Stimulated activated CD4-positive, alpha-beta T cell treated with anti-CD3 and anti-CD28 coated beads, Interleukin-2, amount 100 ng/mL, for 48 hours (primary cell): Measurements from ENCODE around the gene FABP2.
"Not testable (repeated sequence)": the region's sequence is repeated elsewhere in the genome, so short reads cannot be mapped to it uniquely, and the experiment has no call there.

Experiments
- DNase-seq, 2 donors: peaks; one replicate each; pipeline ENCODE4 v3.0.0-alpha.2; 2020

Gene FABP2

DNA sequence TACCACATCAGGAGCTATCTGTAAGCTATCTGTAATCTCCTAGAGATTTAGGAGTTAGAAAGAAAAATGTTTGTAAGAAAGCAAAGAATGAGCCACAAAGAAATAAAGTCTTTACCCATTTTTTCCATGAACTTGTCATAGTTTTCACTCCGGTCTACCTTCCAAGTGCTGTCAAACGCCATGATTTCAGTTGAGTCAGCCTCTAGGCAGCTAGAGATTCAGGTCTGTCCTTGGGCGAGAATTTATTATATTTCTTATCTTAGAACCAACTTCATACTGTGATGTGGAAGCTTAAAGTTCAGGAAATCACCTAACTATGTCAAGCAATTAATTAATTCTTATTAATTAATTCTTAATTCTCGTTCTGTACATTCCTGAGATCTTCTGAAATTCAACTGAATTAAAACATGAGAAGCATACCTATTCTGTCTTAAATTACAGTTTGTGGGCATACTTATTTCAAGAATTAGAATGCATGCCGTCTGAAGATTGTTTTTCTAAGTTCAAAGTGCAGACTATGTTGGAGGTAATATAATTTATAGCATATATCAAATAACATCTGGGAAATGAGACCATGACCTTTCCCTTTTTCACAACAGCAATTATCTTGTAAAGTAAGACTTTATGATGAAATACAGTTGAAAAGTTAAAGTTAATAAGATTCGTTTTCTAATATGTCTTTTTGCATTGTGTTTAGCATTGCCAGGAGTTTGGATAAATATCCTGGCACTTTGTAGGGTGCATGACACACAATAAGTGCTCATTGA, at the start of gene FABP2:
Gene FABP2, minus strand, starts transcription at position 218 of the 767 bp plus-strand sequence. Its CDS starts 36 bp downstream, at position 182.
- DNase-seq = no peak

DNA sequence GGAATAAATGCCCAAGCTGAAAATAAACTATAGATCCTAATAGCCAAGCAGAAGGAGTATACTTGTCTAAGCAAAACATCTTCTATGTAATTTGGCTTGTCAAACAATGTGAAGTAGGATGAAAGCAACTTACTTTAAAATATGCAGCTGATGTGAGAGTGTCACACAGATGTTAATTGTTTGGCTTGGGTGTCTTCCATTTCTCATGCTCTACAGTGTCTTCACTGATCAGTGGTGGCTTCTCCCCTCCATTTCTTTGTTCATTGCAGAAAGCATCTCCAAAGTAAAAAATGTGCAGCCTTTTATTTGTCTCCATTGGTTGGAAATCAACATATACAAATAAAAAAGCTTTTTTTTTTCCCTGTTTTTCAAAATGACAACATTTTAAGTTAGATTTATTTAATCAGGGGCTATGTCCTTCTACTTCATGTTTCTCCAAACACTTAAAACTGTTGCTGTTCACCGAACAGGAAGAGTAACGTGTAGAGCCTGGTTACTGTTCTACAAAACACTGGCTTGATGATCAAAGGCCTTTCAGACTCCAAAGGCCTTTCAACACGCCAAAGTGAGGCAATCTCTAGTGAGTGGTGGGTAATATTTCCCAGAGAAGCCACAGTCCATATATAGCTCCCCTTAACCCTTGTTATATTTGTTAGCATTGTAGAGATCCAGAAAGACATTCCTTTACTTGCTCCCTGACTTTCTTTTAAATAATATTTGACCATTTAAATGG, 49.2 kb upstream of the FABP2 start:
- DNase-seq = not testable (repeated sequence)

DNA sequence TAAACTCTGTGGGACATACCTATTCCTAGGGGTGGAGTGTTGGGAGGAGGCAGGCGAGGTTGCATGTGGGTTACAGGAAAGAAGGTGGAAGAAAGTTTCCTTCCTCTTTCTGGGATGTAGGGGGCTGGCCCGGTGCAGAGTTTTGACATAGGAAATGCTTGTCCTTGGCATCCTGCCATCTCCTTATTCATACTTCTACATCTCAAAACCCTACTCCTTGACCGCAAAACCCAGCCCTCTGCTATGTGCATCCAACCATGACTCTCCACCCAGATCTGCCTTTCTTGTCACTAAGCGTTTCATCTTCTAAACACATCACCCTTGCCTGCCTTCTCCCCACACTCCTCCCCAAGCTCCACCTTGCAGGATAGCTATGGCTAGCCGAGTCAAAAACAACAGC, 48.5 kb upstream of the FABP2 start:
- peak; percentile 30 to 48 for DNase-seq

DNA sequence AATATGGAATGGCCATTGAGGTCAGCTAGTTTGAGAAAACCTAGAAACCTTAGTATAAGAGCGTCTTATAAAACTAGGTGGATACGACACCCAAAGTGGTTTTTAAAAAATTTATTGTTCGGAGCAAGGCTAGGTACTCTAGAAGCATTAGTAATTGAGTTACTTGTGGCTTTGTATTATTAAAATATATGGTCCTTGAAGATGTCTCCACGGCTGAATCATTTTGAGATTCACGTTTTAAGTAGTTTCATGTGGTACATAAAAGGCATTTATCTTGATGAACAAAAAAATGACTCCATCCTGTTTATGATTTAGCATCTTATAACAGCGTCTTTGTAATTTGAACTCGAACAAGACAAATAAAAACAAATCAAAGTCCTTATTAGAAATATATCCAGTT, 44.9 kb upstream of the FABP2 start:
- DNase-seq = not testable (repeated sequence)

DNA sequence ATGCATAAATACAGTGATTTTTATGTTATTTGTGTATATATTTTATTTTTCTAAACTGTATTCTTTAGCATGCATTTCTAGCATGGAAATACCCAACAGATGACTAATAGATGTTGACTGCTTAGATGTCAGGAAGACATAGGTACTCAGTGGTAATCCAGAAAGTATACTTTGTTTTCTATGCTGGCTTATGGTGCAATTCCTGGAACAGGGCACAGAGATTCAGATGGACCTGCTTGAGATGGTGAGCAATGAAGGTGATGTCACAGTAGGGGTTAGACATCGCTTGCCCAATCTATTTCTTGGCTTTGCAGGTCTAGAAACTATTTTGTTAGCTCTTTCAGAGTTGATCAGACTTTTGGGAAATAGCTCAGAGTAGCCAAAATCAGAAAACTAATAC, 42.3 kb upstream of the FABP2 start:
- DNase-seq = not testable (repeated sequence)

DNA sequence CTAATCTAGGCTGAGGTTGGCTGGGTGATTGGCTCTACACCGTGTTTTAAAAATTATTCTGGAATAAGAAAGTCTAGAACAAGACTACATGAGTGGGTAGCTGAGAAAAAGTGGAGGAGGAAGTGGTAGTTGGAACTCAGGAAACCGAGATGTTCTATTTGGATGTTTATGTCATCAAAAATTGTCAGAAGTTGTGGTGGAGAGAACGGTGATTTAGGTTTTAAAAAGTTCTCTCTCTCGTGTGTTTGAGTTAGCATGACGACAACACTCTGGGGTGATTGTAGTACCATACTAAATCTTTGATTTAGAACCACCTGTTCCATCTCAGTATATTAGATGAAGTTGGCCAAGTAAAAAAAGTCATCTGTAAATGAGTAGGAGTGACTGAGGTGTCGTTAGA, 41.4 kb upstream of the FABP2 start:
- not testable (repeated sequence) for DNase-seq

DNA sequence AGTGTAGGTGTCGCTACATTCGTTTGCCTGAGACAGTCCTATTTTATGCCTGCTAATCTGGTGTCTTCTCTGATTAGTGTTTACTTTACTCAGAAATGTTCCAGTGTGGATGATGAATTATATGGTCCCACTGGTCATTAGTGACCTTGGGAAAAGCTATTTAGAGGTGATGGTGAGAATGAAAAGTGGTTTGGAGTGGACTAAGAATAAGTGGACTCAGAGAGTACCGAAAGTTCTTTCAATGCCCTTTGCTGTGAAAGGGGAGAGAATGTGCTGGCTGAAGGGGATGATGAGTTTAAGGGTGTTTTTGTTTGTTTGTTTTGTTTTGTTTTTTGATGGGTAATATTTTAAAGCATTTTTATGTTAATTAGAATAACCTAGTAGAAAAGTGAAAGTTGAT, 40.5 kb upstream of the FABP2 start:
- not testable (repeated sequence) for DNase-seq

DNA sequence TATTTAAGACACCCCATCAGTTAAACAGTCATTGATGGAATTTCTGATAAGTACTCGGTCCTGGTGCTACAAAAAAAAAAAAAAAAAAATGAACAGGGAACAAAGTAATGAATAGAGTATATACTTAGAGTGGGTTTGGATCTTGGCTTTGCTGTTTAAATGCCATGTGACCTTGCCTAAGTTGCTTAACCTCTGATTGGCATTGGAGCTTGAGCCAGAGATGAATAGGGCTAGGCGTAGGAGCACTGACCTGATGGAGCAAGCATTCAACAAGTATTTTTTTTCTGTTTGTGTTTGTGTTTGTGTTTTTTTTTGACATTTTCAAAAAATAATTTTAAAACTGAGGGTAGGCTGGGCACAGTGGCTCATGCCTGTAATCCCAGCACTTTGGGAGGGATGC, 37.9 kb upstream of the FABP2 start:
- DNase-seq = not testable (repeated sequence)

DNA sequence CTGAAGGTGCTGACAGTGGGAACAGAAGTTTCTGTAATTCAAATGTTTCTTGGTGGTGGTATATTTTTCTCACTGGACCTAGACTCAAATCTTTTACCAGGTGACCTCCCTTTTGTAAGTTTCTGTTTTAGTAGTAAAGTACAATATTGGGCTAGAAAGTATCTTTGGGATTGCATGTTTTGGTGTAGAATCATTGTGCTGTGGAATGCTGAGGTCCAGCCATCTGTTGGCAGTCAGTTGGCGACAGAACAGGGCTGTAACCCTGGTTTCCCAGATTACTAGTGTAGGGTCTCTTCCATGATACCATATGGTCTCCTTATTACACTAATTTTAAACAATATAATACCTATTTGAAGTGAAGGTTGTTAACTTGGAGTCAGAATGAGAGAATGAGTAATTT, 34.9 kb upstream of the FABP2 start:
- not testable (repeated sequence) for DNase-seq

DNA sequence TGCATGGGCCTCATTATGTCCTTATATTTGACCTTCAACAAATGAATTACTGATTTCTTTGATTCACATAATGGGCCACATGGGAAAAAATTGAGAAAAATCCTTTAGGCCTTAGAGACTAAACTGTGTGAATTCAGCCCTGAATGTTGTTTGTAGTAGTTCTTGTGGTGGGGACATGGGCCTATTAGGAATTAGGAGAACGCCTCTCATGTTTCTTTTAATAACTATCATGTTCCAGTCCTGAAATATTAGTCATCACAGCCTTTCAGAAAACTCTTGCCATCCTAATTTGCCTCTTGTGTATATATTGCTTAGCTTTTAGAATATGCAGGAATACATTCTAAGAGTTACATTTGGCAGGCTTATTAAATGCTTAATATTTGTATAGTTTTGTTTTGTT, 34.1 kb upstream of the FABP2 start:
- not testable (repeated sequence) for DNase-seq

DNA sequence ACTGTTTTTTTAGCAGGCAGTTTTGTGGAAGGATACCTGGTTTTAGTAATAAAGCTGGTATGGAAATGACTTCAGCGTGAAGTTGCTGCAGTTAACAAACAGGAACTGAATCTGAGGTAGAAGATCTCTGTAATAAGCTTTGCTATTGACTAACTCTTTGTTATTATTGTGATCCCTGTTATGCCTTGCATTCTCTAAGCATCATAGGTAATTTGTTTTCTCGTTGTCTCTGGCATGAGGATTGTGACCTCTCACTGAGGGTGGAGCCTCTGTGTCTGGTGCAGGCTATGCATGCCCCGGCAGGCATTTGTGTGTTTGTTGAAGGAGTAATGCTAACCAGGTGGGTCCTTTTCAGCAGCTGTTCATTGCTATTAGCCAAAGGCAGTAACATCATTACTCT, 31.4 kb upstream of the FABP2 start:
- DNase-seq = not testable (repeated sequence)

DNA sequence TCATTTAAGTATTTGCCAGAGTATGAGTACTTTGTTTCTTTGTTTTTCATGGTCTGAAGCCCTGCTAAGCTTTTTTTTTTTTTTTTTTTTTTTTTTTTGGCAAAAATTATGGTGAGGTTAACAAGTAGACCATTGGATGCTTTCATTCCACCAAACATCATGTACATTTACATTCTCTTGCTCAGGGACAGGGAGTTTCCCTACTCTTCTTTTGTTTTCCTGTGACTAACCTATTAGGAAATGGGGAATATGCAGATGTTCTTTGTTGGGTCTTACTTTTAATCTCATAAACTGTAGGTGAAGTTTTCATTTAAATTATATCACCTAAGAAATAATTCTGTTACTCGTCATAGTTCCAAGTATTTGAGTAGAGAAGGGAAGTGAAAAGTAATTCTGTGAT, 26.2 kb upstream of the FABP2 start:
- DNase-seq = not testable (repeated sequence)

DNA sequence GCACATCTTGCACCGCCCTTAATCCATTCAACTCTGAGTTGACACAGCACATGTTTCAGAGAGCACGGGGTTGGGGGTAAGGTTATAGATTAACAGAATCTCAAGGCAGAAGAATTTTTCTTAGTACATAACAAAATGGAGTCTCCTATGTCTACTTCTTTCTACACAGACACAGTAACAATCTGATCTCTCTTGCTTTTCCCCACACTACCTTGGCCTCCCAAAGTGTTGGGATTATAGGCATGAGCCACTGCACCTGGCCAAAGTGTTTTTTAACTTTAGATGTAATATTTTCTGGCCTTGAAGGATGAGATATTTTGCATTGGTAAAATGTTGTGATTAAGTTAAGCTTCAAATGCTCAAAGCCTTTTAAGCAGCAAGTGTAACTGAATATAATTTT, 21.4 kb upstream of the FABP2 start:
- not testable (repeated sequence) for DNase-seq

DNA sequence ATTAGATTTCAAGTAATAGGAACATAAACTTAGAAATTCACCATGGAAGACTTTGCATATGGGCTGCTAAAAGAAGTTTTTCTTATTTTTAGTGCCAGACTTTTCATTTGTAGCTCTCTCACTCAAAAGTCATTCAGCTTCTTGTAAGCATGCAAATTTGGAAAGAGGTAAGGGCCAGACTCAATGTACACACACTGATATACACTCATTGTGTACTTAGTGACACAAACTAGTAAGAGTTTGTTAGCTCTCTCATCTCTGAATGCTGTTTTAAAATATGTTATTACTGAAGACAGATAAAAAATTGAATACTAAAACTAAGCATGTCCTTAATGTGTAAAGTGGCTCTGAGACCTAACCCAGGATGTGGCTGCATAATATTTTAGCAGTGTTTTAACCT, 18.0 kb upstream of the FABP2 start:
- DNase-seq = not testable (repeated sequence)

DNA sequence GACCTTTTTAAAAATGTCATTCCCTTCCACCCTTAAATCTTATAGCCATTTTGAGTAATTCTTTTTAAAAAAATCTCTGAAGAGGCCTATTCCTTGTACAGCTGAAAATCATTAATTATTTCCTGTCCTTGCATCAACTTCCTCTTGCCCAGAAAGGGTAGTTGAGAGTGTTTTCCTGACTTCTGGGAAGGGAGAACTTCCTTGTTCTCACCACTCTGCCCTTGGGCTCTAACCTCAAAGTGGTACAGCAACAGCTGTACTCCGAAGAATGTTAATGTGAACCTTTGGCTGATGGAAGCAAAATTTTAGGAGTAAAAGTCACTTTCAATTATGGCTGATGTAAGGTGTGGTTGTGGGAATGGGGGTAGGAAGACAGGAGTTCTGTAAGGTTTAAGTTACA, 15.1 kb upstream of the FABP2 start:
- no peak for DNase-seq

DNA sequence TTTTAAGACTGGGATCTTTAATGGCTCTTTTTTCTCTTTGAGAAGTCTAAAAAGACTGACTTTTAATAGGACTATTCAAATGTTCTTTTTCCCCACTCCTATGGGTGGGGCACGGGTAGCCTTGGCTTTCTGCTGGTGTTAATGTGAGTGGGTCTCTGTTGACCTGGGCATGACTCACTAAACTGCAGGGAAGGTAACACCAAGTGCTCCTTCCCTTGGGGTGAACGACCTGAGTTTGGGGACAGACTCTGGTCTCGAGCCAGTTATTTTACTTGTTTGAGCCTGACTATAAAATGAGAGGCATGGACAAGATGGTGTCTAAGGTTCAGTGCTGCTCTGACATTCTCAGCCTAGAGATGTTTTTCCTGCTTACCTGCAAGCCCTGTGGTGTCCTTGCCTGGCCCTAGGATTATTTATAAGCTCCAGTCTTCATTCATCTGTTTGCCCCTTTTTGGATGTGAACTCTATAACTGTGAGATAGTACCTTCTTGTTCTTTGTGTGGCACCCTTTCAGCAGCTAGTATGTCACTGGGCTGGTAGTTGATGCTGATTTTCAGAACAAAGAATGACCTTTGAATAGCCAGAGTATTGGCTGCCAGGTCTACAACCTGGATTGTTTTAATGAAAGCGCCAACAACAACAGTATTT, 14.5 kb upstream of the FABP2 start:
- not testable (repeated sequence) for DNase-seq

DNA sequence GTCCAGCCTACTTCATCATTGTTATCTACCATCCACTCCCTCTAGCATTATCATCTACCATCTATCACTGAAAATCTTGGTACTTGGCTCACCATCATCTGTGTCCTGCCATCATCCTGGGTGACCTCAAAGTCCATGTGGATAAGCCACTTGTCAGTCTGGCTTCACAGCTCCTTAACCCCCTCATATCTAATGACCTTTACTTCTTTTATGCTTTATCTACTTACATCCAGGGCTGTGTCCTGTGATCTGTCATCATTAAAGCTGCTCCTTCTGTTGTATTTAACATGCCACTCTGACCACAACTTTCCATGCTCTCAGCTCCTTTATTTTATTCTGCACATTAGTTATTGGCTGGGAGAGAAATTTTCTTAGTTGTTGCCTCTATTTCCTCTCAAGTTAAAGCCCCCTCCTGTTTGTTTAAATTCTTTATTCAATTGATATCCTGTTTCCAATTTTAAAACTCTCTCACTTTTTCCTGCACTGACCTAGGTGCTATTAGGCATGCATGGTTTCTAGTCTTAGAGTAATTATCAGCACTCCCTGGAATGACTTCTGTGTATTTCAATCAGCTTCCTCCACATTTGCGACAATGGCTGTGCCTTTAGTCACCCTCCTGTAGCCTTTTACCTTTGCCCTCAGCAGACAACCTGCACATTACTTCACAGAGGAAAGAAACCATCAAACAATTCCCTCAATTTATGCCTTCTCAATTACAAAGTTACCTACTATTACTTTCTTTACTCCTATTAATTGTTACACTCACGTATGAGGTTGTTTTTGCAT, 8.1 kb upstream of the FABP2 start:
- DNase-seq = no peak

DNA sequence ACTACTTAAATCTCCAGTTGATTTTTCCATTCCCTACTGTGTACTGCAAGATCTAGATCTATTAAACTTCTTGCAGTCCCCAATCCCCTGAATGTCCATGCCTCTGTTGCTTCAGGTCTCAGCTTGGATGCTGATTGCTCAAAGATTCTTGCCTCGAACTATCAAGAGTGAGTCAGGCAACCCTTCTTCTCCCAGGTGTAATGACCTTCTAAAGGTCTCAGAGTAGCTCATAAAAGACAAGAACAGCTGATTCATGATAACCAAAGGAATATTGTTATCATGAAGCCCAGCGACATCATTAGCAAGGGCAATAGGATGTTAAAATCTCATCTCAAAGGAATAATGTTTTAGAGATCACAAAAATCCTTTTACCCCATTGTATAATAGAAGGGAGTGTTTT, 6.8 kb upstream of the FABP2 start:
- DNase-seq = no peak

DNA sequence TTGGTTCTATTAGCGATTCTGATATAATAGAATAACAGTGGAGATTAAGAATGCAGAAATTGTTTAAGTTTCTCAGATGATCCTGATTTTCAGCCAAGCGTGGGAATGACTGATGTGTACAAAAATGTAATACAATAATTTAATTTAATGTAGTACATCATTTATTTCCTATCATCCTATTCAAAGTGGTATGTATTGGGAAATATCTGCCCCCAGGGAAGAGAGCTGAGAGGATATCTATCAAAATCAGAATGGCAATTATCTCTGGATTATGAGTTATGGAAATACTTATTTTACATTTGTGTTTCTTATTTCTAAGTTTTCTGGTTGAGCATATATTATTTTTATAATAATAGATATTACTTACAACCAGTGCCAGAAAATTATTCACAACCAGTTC, 3.9 kb downstream of the FABP2 start:
- no peak for DNase-seq

DNA sequence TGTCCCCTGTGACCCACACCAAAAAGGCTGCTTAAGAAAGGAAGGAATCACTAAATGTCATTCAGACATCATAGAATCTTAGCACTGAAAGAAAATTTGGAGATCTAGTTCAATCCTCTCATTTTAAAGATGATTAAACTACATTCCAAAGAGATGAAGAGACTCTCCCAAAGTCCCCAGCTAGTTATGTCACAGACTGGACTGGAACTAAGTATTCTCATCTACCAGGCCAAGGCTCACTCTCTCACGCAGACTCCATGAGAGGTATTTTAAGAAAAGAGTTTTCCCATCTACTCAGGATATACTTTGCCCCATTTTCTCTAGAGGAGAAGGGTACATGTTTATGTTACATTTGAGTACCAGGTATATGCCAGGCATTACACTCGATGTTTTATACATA, 6.9 kb downstream of the FABP2 start:
- no peak for DNase-seq

DNA sequence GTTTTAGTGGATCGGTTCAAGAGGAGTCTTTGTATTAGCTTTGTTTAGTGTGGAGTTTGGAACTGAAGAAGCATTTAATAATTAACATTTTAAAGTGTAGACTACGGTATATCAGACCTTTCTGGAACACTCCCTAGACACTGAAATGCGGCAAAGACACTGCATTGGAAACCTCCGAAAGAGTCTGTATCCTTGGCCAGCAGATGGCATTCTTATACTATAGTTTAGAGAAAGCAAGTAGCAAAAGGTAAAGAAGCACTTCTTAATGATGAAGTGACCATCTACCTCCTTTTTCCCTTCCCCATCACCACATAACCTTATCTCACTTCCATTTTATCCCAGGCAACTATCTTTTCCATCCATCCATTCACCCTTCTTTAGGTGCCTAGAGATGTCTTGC, 7.6 kb downstream of the FABP2 start:
- DNase-seq = no peak

DNA sequence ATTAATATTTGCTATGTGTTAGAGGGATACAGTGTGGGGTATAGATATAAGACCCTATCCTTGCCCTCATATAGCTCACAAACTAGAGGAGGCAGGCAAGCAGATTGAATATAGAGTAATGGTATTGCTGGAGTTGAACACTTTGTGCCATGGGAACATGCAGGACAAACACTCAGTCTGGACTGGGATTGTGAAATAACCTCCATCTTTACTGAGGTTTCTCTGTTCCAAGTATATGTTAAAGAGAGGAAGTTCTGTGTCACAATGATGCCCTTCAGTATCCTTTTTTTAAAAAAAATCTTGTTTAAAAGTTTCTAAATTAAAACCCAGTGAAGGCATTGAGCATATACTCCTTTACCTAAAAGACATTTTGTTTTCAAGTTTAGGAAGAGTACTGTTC, 8.7 kb downstream of the FABP2 start:
- no peak for DNase-seq

DNA sequence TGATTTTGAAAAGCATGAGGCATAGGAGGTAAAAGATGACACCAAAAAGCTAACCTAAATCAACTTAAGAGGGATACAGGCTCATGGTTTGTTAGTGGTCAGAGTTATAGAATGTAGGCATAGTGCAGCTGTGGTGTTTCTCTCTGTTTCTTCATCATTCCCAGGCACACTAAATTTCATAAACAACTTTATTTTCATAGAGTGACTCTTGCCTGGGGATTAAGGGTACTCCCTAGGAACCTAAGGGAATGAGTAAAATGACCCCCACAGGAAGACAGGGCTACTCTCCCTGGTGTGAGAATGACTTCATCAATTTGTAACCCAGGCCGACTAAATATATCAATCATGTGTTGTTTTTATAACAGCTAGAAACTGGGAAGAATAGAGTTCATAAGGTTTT, 11.1 kb downstream of the FABP2 start:
- no peak for DNase-seq
